Thoracic aorta (tissue), 2 donors: ENCODE data around the gene ASTN1. TPM values are rescaled to one million over a fixed set of nuclear protein-coding genes. Genes with fewer than 3 reads are reported as not detected.
A peak's percentile ranks its signal among the peaks of the same experiment; 100 is the strongest.

Source experiments
- ATAC-seq: fragments of 150-250 bp; one replicate; pipeline ENCODE4 v1.8.0; 2017; ENCODE audit warnings: low read depth; ENCODE audit not compliant: insufficient number of reproducible peaks, low FRiP score
- DNase-seq: peaks from one replicate; pipeline ENCODE4 v3.0.0-alpha.2; 2020; ENCODE audit warnings: low spot score
- H3K27ac ChIP-seq, 2 donors: fragments of 200-600 bp; sonication (generic); 1 replicate in 1 of 2; 2 replicates in 1 of 2; pipeline ENCODE4 v1.5.1; 2016; ENCODE audit warnings: mild to moderate bottlenecking in 2 of 2, moderate library complexity in 2 of 2
- H3K27me3 ChIP-seq: fragments of 200-600 bp; sonication (generic); replicated peaks from 2 replicates; pipeline ENCODE4 v1.6.0; 2016; ENCODE audit warnings: mild to moderate bottlenecking; ENCODE audit not compliant: insufficient read depth
- H3K36me3 ChIP-seq: fragments of 200-600 bp; sonication (generic); one replicate; pipeline ENCODE4 v1.5.1; 2016
- H3K4me1 ChIP-seq, 2 donors: fragments of 200-600 bp; sonication (generic); 1 replicate in 1 of 2; 2 replicates in 1 of 2; pipeline versions ENCODE4 v1.5.1 to v1.6.0; 2016; ENCODE audit warnings: low read depth in 2 of 2, mild to moderate bottlenecking in 1 of 2; ENCODE audit not compliant: control insufficient read depth in 1 of 2
- H3K4me3 ChIP-seq: fragments of 200-600 bp; sonication (generic); 2 replicates; pipeline ENCODE4 v1.5.1; 2016; ENCODE audit warnings: mild to moderate bottlenecking
- H3K9me3 ChIP-seq: fragments of 200-600 bp; sonication (generic); 2 replicates; pipeline ENCODE4 v1.5.1; 2016
- total RNA-seq, 2 donors: library from RNA; depleted of rRNA; stranded (reverse); fragments of >200 nt; gene quantifications; one replicate each; pipeline versions ENCODE4 v1.1.0 to v1.2.3, GENCODE V29; 2016
- TF ChIP-seq, protein P1 (sequence below): fragments of 200-600 bp; sonication (generic); IDR thresholded peaks from one replicate; pipeline ENCODE4 v1.5.1; 2019; ENCODE audit warnings: antibody characterized with exemption

ASTN1 gene
- total RNA-seq, 2 donors from 2014 or later, result 0.41 to 0.42 TPM

DNA sequence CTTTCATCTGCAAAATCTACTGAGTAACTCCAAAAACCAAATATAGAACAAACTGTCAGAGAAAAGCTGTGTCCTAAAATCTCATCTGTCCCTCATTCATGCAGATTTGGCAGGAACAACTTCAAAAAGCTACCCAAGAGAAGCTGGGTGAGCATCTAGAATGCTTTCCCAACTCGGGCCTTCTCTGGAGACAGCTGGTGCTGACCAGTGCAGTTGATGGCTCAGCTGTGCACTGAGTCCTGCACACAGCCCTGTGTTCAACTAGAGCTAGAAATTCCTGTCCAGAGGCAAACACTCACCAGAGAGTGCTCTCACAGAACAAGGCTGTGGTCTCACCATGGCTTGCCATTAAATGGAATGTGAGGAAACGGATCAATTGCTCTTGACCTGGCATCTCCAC lies 202.8 kb downstream of the ASTN1 start:
- no peak for DNase-seq
- no peak overlapping the region for H3K4me3 ChIP-seq
- TF ChIP-seq, protein P1, sequence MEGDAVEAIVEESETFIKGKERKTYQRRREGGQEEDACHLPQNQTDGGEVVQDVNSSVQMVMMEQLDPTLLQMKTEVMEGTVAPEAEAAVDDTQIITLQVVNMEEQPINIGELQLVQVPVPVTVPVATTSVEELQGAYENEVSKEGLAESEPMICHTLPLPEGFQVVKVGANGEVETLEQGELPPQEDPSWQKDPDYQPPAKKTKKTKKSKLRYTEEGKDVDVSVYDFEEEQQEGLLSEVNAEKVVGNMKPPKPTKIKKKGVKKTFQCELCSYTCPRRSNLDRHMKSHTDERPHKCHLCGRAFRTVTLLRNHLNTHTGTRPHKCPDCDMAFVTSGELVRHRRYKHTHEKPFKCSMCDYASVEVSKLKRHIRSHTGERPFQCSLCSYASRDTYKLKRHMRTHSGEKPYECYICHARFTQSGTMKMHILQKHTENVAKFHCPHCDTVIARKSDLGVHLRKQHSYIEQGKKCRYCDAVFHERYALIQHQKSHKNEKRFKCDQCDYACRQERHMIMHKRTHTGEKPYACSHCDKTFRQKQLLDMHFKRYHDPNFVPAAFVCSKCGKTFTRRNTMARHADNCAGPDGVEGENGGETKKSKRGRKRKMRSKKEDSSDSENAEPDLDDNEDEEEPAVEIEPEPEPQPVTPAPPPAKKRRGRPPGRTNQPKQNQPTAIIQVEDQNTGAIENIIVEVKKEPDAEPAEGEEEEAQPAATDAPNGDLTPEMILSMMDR, result no peak
- no peak overlapping the region for H3K27ac ChIP-seq
- no peak for ATAC-seq
- no peaks in the 10 kb centered on the region for H3K27me3 ChIP-seq
- H3K36me3 ChIP-seq, result no peaks in the 10 kb centered on the region
- H3K4me1 ChIP-seq, result no peaks in the 10 kb centered on the region
- no peaks in the 10 kb centered on the region for H3K9me3 ChIP-seq

GRCh38 chr1:176959191-176959820 lies 205.2 kb downstream of the ASTN1 start:
- Histone ChIP-seq H3K27me3 (no peaks in the 10 kb centered on the region), H3K36me3 (no peaks in the 10 kb centered on the region), H3K9me3 (no peaks in the 10 kb centered on the region), H3K4me3 (no peak overlapping the region), H3K4me1 (no peaks in the 10 kb centered on the region), H3K27ac (no peak overlapping the region)
- TF ChIP-seq, protein P1, result no peak
- no peak for DNase-seq
- ATAC-seq, result no peak

- TF ChIP-seq, protein P1, result no peak
- ATAC-seq (no peak), DNase-seq (no peak)
- Histone ChIP-seq H3K4me1 (no peaks in the 10 kb centered on the region), H3K9me3 (no peaks in the 10 kb centered on the region), H3K36me3 (no peaks in the 10 kb centered on the region), H3K27ac (no peak overlapping the region), H3K27me3 (no peaks in the 10 kb centered on the region), H3K4me3 (no peak overlapping the region)
Measured at GRCh38 chr1:176957603-176958002, 206.9 kb downstream of the ASTN1 start.

- H3K36me3 ChIP-seq, result no peaks in the 10 kb centered on the region
- no peaks in the 10 kb centered on the region for H3K9me3 ChIP-seq
- DNase-seq, result no peak
- no peak overlapping the region for H3K27ac ChIP-seq
- TF ChIP-seq, protein P1, result peak; percentile 21
- ATAC-seq, result no peak
- H3K4me1 ChIP-seq, result no peaks in the 10 kb centered on the region
- no peaks in the 10 kb centered on the region for H3K27me3 ChIP-seq
- no peak overlapping the region for H3K4me3 ChIP-seq
Measured at GRCh38 chr1:176954242-176954641, 210.3 kb downstream of the ASTN1 start.

GRCh38 chr1:176950736-176951324 lies 213.7 kb downstream of the ASTN1 start:
- ATAC-seq (no peak), DNase-seq (no peak)
- H3K27ac ChIP-seq, result no peak overlapping the region
- TF ChIP-seq, protein P1, result no peak
- H3K27me3 ChIP-seq, result no peaks in the 10 kb centered on the region
- no peak overlapping the region for H3K4me3 ChIP-seq
- no peaks in the 10 kb centered on the region for H3K9me3 ChIP-seq
- H3K36me3 ChIP-seq, result no peaks in the 10 kb centered on the region
- H3K4me1 ChIP-seq, result no peaks in the 10 kb centered on the region
